GM23338 (cell line): ENCODE data around the gene CDCA5. TPM values are rescaled to one million over a fixed set of nuclear protein-coding genes. Genes with fewer than 3 reads are reported as not detected.

Experiments
- ATAC-seq: fragments of 200-7000 bp; cut with Tn5 transposase; 3 replicates; pipeline ENCODE4 v1.9.1; 2020
- DNase-seq: peaks from one replicate; pipeline ENCODE4 v3.0.0-alpha.2; 2015; ENCODE audit warnings: low spot score
- H2AFZ ChIP-seq: fragments of 200-600 bp; sonication (generic); 2 replicates; pipeline ENCODE4 v1.8.0; 2016; ENCODE audit warnings: antibody characterized with exemption, mild to moderate bottlenecking, moderate library complexity
- H3F3A ChIP-seq: fragments of 200-600 bp; sonication (generic); replicated peaks from 2 replicates; pipeline ENCODE4 v1.8.0; 2017; ENCODE audit warnings: antibody characterized with exemption, mixed run types, low read depth
- H3K27ac ChIP-seq: fragments of 200-600 bp; sonication (generic); 2 replicates; pipeline ENCODE4 v1.6.1; 2016; ENCODE audit warnings: low read depth
- H3K27me3 ChIP-seq: fragments of 200-600 bp; sonication (generic); 2 replicates; pipeline ENCODE4 v1.8.0; 2016; ENCODE audit warnings: mild to moderate bottlenecking, mixed run types, moderate library complexity; ENCODE audit not compliant: insufficient read depth
- H3K36me3 ChIP-seq: fragments of 200-600 bp; sonication (generic); 2 replicates; pipeline ENCODE4 v1.8.0; 2016; ENCODE audit warnings: mild to moderate bottlenecking; ENCODE audit not compliant: insufficient read depth
- H3K4me1 ChIP-seq: fragments of 200-600 bp; sonication (generic); 2 replicates; pipeline ENCODE4 v1.8.0; 2016; ENCODE audit warnings: mild to moderate bottlenecking, moderate library complexity; ENCODE audit not compliant: insufficient read depth
- H3K4me2 ChIP-seq: fragments of 200-600 bp; sonication (generic); 2 replicates; pipeline ENCODE4 v1.7.1; 2017; ENCODE audit warnings: mixed run types
- H3K4me3 ChIP-seq: fragments of 200-600 bp; sonication (generic); 2 replicates; pipeline ENCODE4 v1.6.1; 2016; ENCODE audit warnings: mixed run types
- H3K79me2 ChIP-seq: fragments of 200-600 bp; sonication (generic); replicated peaks from 2 replicates; pipeline ENCODE4 v1.8.0; 2017; ENCODE audit warnings: mild to moderate bottlenecking; ENCODE audit not compliant: insufficient read depth
- H3K9me2 ChIP-seq: fragments of 200-600 bp; sonication (generic); 2 replicates; pipeline ENCODE4 v1.8.0; 2017; ENCODE audit not compliant: insufficient read depth
- H4K20me1 ChIP-seq: fragments of 200-600 bp; sonication (generic); replicated peaks from 2 replicates; pipeline ENCODE4 v1.8.0; 2017; ENCODE audit warnings: mild to moderate bottlenecking; ENCODE audit not compliant: insufficient read depth
- H3K27ac Mint-ChIP-seq: 2 replicates; pipeline ENCODE4 v1.8.0; 2020; ENCODE audit warnings: inconsistent platforms, mild to moderate bottlenecking, moderate library complexity, mixed read lengths
- H3K27me3 Mint-ChIP-seq: 3 replicates; pipeline ENCODE4 v1.8.0; 2022; ENCODE audit warnings: low read depth, mild to moderate bottlenecking, moderate library complexity, mixed read lengths, inconsistent platforms; ENCODE audit not compliant: insufficient read depth, poor library complexity
- H3K36me3 Mint-ChIP-seq: 3 replicates; pipeline ENCODE4 v1.8.0; 2021; ENCODE audit warnings: low read depth, mild to moderate bottlenecking, inconsistent platforms, moderate library complexity, mixed read lengths
- H3K4me1 Mint-ChIP-seq: 3 replicates; pipeline ENCODE4 v1.8.0; 2020; ENCODE audit warnings: mild to moderate bottlenecking, inconsistent platforms, mixed read lengths
- H3K4me3 Mint-ChIP-seq: 3 replicates; pipeline ENCODE4 v1.8.0; 2021; ENCODE audit warnings: moderate library complexity, mild to moderate bottlenecking, inconsistent platforms, mixed read lengths
- H3K9me3 Mint-ChIP-seq: 3 replicates; pipeline ENCODE4 v1.8.0; 2020; ENCODE audit warnings: moderate library complexity, mild to moderate bottlenecking, inconsistent platforms, mixed read lengths
- CREB1 ChIP-seq: fragments of 250-450 bp; sonication (Bioruptor Pico); IDR thresholded peaks from 2 replicates; pipeline ENCODE4 v1.5.0; 2020; ENCODE audit warnings: low read depth, mild to moderate bottlenecking, moderate library complexity
- CTCF ChIP-seq, 2 experiments: fragments of 200-600 bp in 1 of 2; sonication (generic) in 1 of 2; conservative IDR thresholded peaks; 2 replicates each; pipeline versions ENCODE4 v1.5.1 to v1.6.1; 2016 to 2017; ENCODE audit warnings: antibody characterized with exemption in 2 of 2, low read depth in 2 of 2, mild to moderate bottlenecking in 2 of 2, moderate library complexity in 1 of 2
- ETS1 ChIP-seq: IDR thresholded peaks from 2 replicates; pipeline ENCODE4 v1.6.1; 2016; ENCODE audit warnings: antibody characterized with exemption
- EZH2 ChIP-seq: fragments of 200-600 bp; sonication (generic); IDR thresholded peaks from one replicate; pipeline ENCODE4 v1.8.0; 2017; ENCODE audit warnings: antibody characterized with exemption, mild to moderate bottlenecking, low read depth; ENCODE audit not compliant: unreplicated experiment
- EZH2phosphoT487 ChIP-seq: fragments of 200-600 bp; sonication (generic); IDR thresholded peaks from one replicate; pipeline ENCODE4 v1.8.1; 2018; ENCODE audit warnings: antibody characterized with exemption; ENCODE audit not compliant: unreplicated experiment
- JUNB ChIP-seq: IDR thresholded peaks from one replicate; pipeline ENCODE4 v1.6.1; 2016; ENCODE audit warnings: antibody characterized with exemption; ENCODE audit not compliant: unreplicated experiment
- NANOG ChIP-seq: IDR thresholded peaks from 2 replicates; pipeline ENCODE4 v1.6.1; 2016; ENCODE audit warnings: antibody characterized with exemption, borderline replicate concordance
- POLR2AphosphoS5 ChIP-seq: IDR thresholded peaks from 2 replicates; pipeline ENCODE4 v1.6.1; 2016; ENCODE audit warnings: antibody characterized with exemption, low read depth
- REST ChIP-seq: IDR thresholded peaks from one replicate; pipeline ENCODE4 v1.6.1; 2018; ENCODE audit warnings: antibody characterized with exemption; ENCODE audit not compliant: unreplicated experiment
- STAT1 ChIP-seq: IDR thresholded peaks from one replicate; pipeline ENCODE4 v1.6.1; 2016; ENCODE audit warnings: antibody characterized with exemption; ENCODE audit not compliant: unreplicated experiment
- ZNF331 ChIP-seq: fragments of 250-450 bp; sonication (Bioruptor Pico); IDR thresholded peaks from 2 replicates; pipeline ENCODE4 v1.5.0; 2020; ENCODE audit warnings: low read depth, mild to moderate bottlenecking, moderate library complexity
- ZNF462 ChIP-seq: fragments of 250-450 bp; sonication (Bioruptor Pico); IDR thresholded peaks from 2 replicates; pipeline ENCODE4 v1.5.0; 2020; ENCODE audit warnings: mild to moderate bottlenecking, moderate library complexity
- polyA plus RNA-seq: library from polyadenylated mRNA; unstranded; fragments of >200 nt; fragmentation: Nextera tagmentation; extraction: Ambion mirVana; gene quantifications from 2 replicates; pipeline ENCODE4 v1.2.1, GENCODE V29; 2016
- total RNA-seq: library from RNA; depleted of rRNA; stranded (reverse); fragments of >200 nt; shearing (Covaris generic); gene quantifications from 2 replicates; pipeline ENCODE4 v1.2.3, GENCODE V29; 2014

The CDCA5 gene
- total and polyA plus RNA-seq, 2 experiments from 2014 or later = 53.3 to 70.9 TPM

- DNase-seq (no peak), ATAC-seq (no peak)
- H3F3A ChIP-seq = no peaks in the 10 kb centered on the region
- H3K36me3 ChIP-seq = no peaks in the 10 kb centered on the region
- no peak overlapping the region for H3K4me2 ChIP-seq
- Mint-ChIP-seq H3K9me3 (no peaks in the 10 kb centered on the region), H3K27me3 (peaks cover 2% of the 10 kb centered on the region), H3K4me3 (peak overlapping the region; percentile 60; the same call in 2 of the 3 replicates), H3K27ac (peak overlapping the region; percentile 93; the same call in 1 of the 2 replicates), H3K4me1 (peaks cover 35% of the 10 kb centered on the region), H3K36me3 (no peaks in the 10 kb centered on the region)
- no peaks in the 10 kb centered on the region for H3K9me2 ChIP-seq
- no peaks in the 10 kb centered on the region for H4K20me1 ChIP-seq
- H3K4me3 ChIP-seq = no peak overlapping the region
- no peak overlapping the region for H2AFZ ChIP-seq
- H3K79me2 ChIP-seq = no peaks in the 10 kb centered on the region
- no peaks in the 10 kb centered on the region for H3K27me3 ChIP-seq
- no peak overlapping the region for H3K27ac ChIP-seq
- H3K4me1 ChIP-seq = peaks cover 13% of the 10 kb centered on the region
- no peak for TF ChIP-seq POLR2AphosphoS5
- no peak for TF ChIP-seq ZNF331
- no peak for TF ChIP-seq STAT1
- no peak for TF ChIP-seq EZH2
- TF ChIP-seq ETS1 = no peak
- TF ChIP-seq EZH2phosphoT487 = no peak
- TF ChIP-seq REST = no peak
- TF ChIP-seq ZNF462 (CRISPR knock-in tag) = no peak
- no peak for TF ChIP-seq NANOG
- TF ChIP-seq CREB1 (CRISPR knock-in tag) = no peak
- TF ChIP-seq CTCF (conservative IDR thresholded peaks at IDR 0.05; ENCODE audit: low read depth in 2 of 2) = no peak
- no peak for TF ChIP-seq JUNB
These were observed 18.0 kb downstream of the CDCA5 start for GRCh38 chr11:65065851-65066250.
